Mesenchymal stem cell (in vitro differentiated cells and primary cell): ENCODE data around the gene NUAK1.

Experiments used
- DNase-seq: peaks from one replicate; pipeline ENCODE4 v3.0.0-alpha.2; 2013
- H2AFZ ChIP-seq: one replicate; pipeline ENCODE4 v1.6.1; 2013; ENCODE audit warnings: low read depth, mild to moderate bottlenecking, control low read depth, inconsistent platforms, low read length, moderate library complexity
- H2AK5ac ChIP-seq: 2 replicates; pipeline ENCODE4 v1.6.1; 2013; ENCODE audit warnings: low read length, moderate library complexity, mild to moderate bottlenecking, inconsistent platforms; ENCODE audit not compliant: severe bottlenecking
- H2BK120ac ChIP-seq: one replicate; pipeline ENCODE4 v1.6.1; 2013; ENCODE audit warnings: low read depth, mild to moderate bottlenecking, inconsistent platforms, low read length, moderate library complexity
- H2BK12ac ChIP-seq, 2 experiments: one replicate each; pipeline ENCODE4 v1.6.1; 2013; ENCODE audit warnings: inconsistent platforms in 2 of 2, low read length in 2 of 2, mild to moderate bottlenecking in 2 of 2, moderate library complexity in 2 of 2, control low read depth in 1 of 2
- H2BK15ac ChIP-seq: one replicate; pipeline ENCODE4 v1.6.1; 2013; ENCODE audit warnings: mild to moderate bottlenecking, low read depth, inconsistent platforms; ENCODE audit not compliant: poor library complexity, severe bottlenecking
- H2BK5ac ChIP-seq: 2 replicates; pipeline ENCODE4 v1.6.1; 2013; ENCODE audit warnings: low read depth, mild to moderate bottlenecking, low read length, control low read depth, inconsistent platforms; ENCODE audit not compliant: poor library complexity, severe bottlenecking
- H3K14ac ChIP-seq, 2 experiments: one replicate each; pipeline ENCODE4 v1.6.1; 2013; ENCODE audit warnings: inconsistent platforms in 2 of 2, low read length in 2 of 2, control low read depth in 1 of 2, mild to moderate bottlenecking in 1 of 2, moderate library complexity in 1 of 2
- H3K18ac ChIP-seq, 2 experiments: one replicate each; pipeline ENCODE4 v1.6.1; 2013; ENCODE audit warnings: inconsistent platforms in 2 of 2, low read length in 2 of 2, control low read depth in 1 of 2, low read depth in 1 of 2, mild to moderate bottlenecking in 1 of 2
- H3K23ac ChIP-seq, 2 experiments: one replicate each; pipeline ENCODE4 v1.6.1; 2013; ENCODE audit warnings: inconsistent platforms in 2 of 2, low read length in 2 of 2, mild to moderate bottlenecking in 2 of 2, moderate library complexity in 2 of 2, control low read depth in 1 of 2
- H3K27ac ChIP-seq: 2 replicates; pipeline ENCODE4 v1.5.1; 2013; ENCODE audit warnings: mild to moderate bottlenecking, moderate library complexity, low read length, control low read depth, inconsistent platforms; ENCODE audit not compliant: poor library complexity, severe bottlenecking
- H3K27me3 ChIP-seq, 2 experiments: 2 replicates each; pipeline versions ENCODE4 v1.6.1 to v1.7.0; 2013; ENCODE audit warnings: low read length in 2 of 2, mild to moderate bottlenecking in 2 of 2, moderate library complexity in 2 of 2, control low read depth in 1 of 2, inconsistent platforms in 1 of 2; ENCODE audit not compliant: control insufficient read depth in 1 of 2, insufficient read depth in 1 of 2
- H3K36me3 ChIP-seq, 2 experiments: 2 replicates each; pipeline versions ENCODE4 v1.6.1 to v1.7.0; 2013; ENCODE audit warnings: low read length in 2 of 2, control low read depth in 1 of 2, inconsistent platforms in 1 of 2, low read depth in 1 of 2, mild to moderate bottlenecking in 1 of 2; ENCODE audit not compliant: insufficient read depth in 2 of 2, control insufficient read depth in 1 of 2
- H3K4ac ChIP-seq, 2 experiments: one replicate each; pipeline ENCODE4 v1.6.1; 2013; ENCODE audit warnings: inconsistent platforms in 2 of 2, low read length in 2 of 2, mild to moderate bottlenecking in 2 of 2, moderate library complexity in 2 of 2, control low read depth in 1 of 2, low read depth in 1 of 2
- H3K4me1 ChIP-seq: 2 replicates; pipeline ENCODE4 v1.6.1; 2013; ENCODE audit warnings: low read depth, low read length, control low read depth; ENCODE audit not compliant: control insufficient read depth, insufficient read depth
- H3K4me2 ChIP-seq: 2 replicates; pipeline ENCODE4 v1.6.1; 2013; ENCODE audit warnings: low read length, mild to moderate bottlenecking, inconsistent platforms; ENCODE audit not compliant: poor library complexity, severe bottlenecking
- H3K4me3 ChIP-seq, 2 experiments: 2 replicates each; pipeline versions ENCODE4 v1.5.1 to v1.7.0; 2013; ENCODE audit warnings: low read length in 2 of 2, mild to moderate bottlenecking in 2 of 2, control low read depth in 1 of 2, low read depth in 1 of 2; ENCODE audit not compliant: insufficient read depth in 1 of 2
- H3K79me1 ChIP-seq: replicated peaks from 2 replicates; pipeline ENCODE4 v1.6.1; 2013; ENCODE audit warnings: mild to moderate bottlenecking, control low read depth, low read length, inconsistent platforms; ENCODE audit not compliant: poor library complexity, severe bottlenecking
- H3K9ac ChIP-seq: 2 replicates; pipeline ENCODE4 v1.7.0; 2013; ENCODE audit warnings: mild to moderate bottlenecking, low read length, moderate library complexity
- H3K9me3 ChIP-seq: 2 replicates; pipeline ENCODE4 v1.7.0; 2013; ENCODE audit warnings: mild to moderate bottlenecking, low read length; ENCODE audit not compliant: control insufficient read depth
- H4K8ac ChIP-seq: one replicate; pipeline ENCODE4 v1.6.1; 2013; ENCODE audit warnings: inconsistent platforms, mild to moderate bottlenecking, low read length, moderate library complexity
- H4K91ac ChIP-seq: one replicate; pipeline ENCODE4 v1.6.1; 2013; ENCODE audit warnings: mild to moderate bottlenecking, low read length, inconsistent platforms
- WGBS: methylation state at CpG from one replicate; pipeline ENCODE4 v1.1.7; 2013; ENCODE audit warnings: mixed read lengths; 5-methylcytosine and 5-hydroxymethylcytosine counted together

NUAK1 gene

DNA sequence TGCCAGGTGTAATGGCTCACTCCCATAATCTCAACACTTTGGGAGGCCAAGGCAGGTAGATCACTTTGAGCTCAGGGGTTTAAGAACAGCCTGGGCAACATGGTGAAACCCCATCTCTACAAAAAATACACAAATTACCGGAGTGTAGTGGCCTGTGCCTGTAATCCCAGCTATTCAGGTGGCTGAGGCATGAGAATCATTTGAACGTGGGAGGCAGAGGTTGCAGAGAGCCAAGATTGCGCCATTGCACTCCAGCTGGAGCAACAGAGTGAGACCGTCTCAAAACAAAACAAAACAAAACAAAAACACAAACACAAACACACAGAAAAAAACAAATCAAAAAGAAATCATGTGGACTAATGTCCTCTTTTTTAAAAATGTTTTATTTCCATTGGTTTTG lies 104.4 kb downstream of the NUAK1 start:
- Histone ChIP-seq H3K18ac (no peak overlapping the region), H2AFZ (no peak overlapping the region), H2AK5ac (no peak overlapping the region), H3K14ac (no peak overlapping the region), H3K27me3 (peaks cover 0 to 3% of the 10 kb centered on the region in 2 experiments), H4K91ac (no peak overlapping the region), H3K27ac (no peak overlapping the region), H2BK5ac (no peak overlapping the region), H3K9ac (no peak overlapping the region), H3K36me3 (no peaks in the 10 kb centered on the region), H3K4me1 (peaks cover 13% of the 10 kb centered on the region), H2BK120ac (no peak overlapping the region), H3K79me1 (no peaks in the 10 kb centered on the region), H3K4ac (no peak overlapping the region), H3K4me3 (no peak overlapping the region), H2BK12ac (no peak overlapping the region), H3K9me3 (no peaks in the 10 kb centered on the region), H3K4me2 (no peak overlapping the region), H2BK15ac (no peak overlapping the region), H4K8ac (no peak overlapping the region), H3K23ac (no peak overlapping the region)
- WGBS, result 100% methylated on average over 2 of the region's 4 CpGs
- DNase-seq, result no peak

- Histone ChIP-seq H4K91ac (peak overlapping the region; percentile 81), H3K4me3 (no peak overlapping the region), H3K9me3 (no peaks in the 10 kb centered on the region), H3K27ac (no peak overlapping the region), H3K36me3 (no peaks in the 10 kb centered on the region), H3K23ac (no peak overlapping the region), H2BK15ac (peak overlapping the region; percentile 31), H3K79me1 (no peaks in the 10 kb centered on the region), H3K4me1 (peaks cover 10% of the 10 kb centered on the region), H2BK5ac (peak overlapping the region; percentile 20), H2AFZ (no peak overlapping the region), H3K27me3 (peaks cover 0 to 3% of the 10 kb centered on the region in 2 experiments), H3K9ac (no peak overlapping the region), H4K8ac (peak overlapping the region; percentile 10), H2BK12ac (peak overlapping the region; percentile 64 to 89), H2AK5ac (peak overlapping the region; percentile 99), H2BK120ac (peak overlapping the region; percentile 55), H3K18ac (peak overlapping the region; percentile 59 to 86), H3K4me2 (no peak overlapping the region), H3K4ac (peak overlapping the region in 1 of 2 experiments; percentile 74), H3K14ac (peak overlapping the region in 1 of 2 experiments; percentile 74)
- DNase-seq, result peak; percentile 9
- WGBS, result 95% methylated on average over 4 of the region's 4 CpGs
Observed at GRCh38 chr12:106033161-106033675, 105.5 kb downstream of the NUAK1 start.

- Histone ChIP-seq H3K18ac (peak overlapping the region; percentile 52 to 86), H3K79me1 (no peaks in the 10 kb centered on the region), H2BK12ac (peak overlapping the region; percentile 64 to 89), H3K4ac (peak overlapping the region; percentile 36 to 74), H2AK5ac (peak overlapping the region; percentile 99), H2BK15ac (no peak overlapping the region), H3K4me1 (peaks cover 8% of the 10 kb centered on the region), H3K14ac (no peak overlapping the region), H4K8ac (no peak overlapping the region), H3K4me3 (no peak overlapping the region), H2BK120ac (no peak overlapping the region), H3K9me3 (no peaks in the 10 kb centered on the region), H2AFZ (no peak overlapping the region), H4K91ac (no peak overlapping the region), H3K23ac (no peak overlapping the region), H2BK5ac (peak overlapping the region; percentile 54), H3K4me2 (no peak overlapping the region), H3K36me3 (no peaks in the 10 kb centered on the region), H3K27ac (no peak overlapping the region), H3K27me3 (no peaks in the 10 kb centered on the region), H3K9ac (no peak overlapping the region)
- no peak for DNase-seq
Observed at GRCh38 chr12:106032623-106032925, 106.2 kb downstream of the NUAK1 start.

GRCh38 chr12:106031761-106032622 lies 106.8 kb downstream of the NUAK1 start:
- peak overlapping the region; percentile 100 for H3K27ac ChIP-seq
- peak overlapping the region; percentile 78 for H4K91ac ChIP-seq
- H2BK12ac ChIP-seq, result peak overlapping the region; percentile 59 to 91
- peaks cover 8% of the 10 kb centered on the region for H3K4me1 ChIP-seq
- H3K4me3 ChIP-seq, result no peak overlapping the region
- H2AFZ ChIP-seq, result no peak overlapping the region
- no peak overlapping the region for H3K14ac ChIP-seq
- no peak overlapping the region for H3K23ac ChIP-seq
- H2AK5ac ChIP-seq, result peak overlapping the region; percentile 99
- H3K9ac ChIP-seq, result no peak overlapping the region
- peak overlapping the region; percentile 96 for H2BK5ac ChIP-seq
- H3K4ac ChIP-seq, result peak overlapping the region in 1 of 2 experiments; percentile 29
- peak overlapping the region in 1 of 2 experiments; percentile 72 for H3K18ac ChIP-seq
- H3K79me1 ChIP-seq, result no peaks in the 10 kb centered on the region
- H3K9me3 ChIP-seq, result no peaks in the 10 kb centered on the region
- no peaks in the 10 kb centered on the region for H3K36me3 ChIP-seq
- H3K4me2 ChIP-seq, result no peak overlapping the region
- H2BK15ac ChIP-seq, result no peak overlapping the region
- no peak for DNase-seq
- H4K8ac ChIP-seq, result peak overlapping the region; percentile 88
- no peaks in the 10 kb centered on the region for H3K27me3 ChIP-seq
- H2BK120ac ChIP-seq, result peak overlapping the region; percentile 66
- WGBS, result 96% methylated on average over 4 of the region's 4 CpGs
